ENCODE data around the gene FRMPD2.
"Not testable (repeated sequence)": the region's sequence is repeated elsewhere in the genome, so short reads cannot be mapped to it uniquely, and the experiment has no call there.

The FRMPD2 gene

GRCh38 chr10:48287417-48288391, 13.2 kb upstream of the FRMPD2 start:
- DNase-seq, result peak; percentile 86

GRCh38 chr10:48286356-48286755, 11.9 kb upstream of the FRMPD2 start:
- DNase-seq, result no peak

GRCh38 chr10:48285710-48286109, 11.2 kb upstream of the FRMPD2 start:
- peak; percentile 32 for DNase-seq

- DNase-seq, result no peak
These were observed 10.3 kb upstream of the FRMPD2 start for GRCh38 chr10:48284811-48285210.

- no peak for DNase-seq
These were observed 9.6 kb upstream of the FRMPD2 start for GRCh38 chr10:48284002-48284546.

GRCh38 chr10:48282829-48283228, 8.3 kb upstream of the FRMPD2 start:
- DNase-seq, result no peak

- not testable (repeated sequence) for DNase-seq
These were observed 7.2 kb upstream of the FRMPD2 start for GRCh38 chr10:48281697-48282096.

- DNase-seq, result no peak
These were observed 4.7 kb upstream of the FRMPD2 start for GRCh38 chr10:48279081-48279751.

GRCh38 chr10:48277093-48277492, 2.6 kb upstream of the FRMPD2 start:
- DNase-seq, result no peak

- DNase-seq, result no peak
These were observed 755 bp downstream of the FRMPD2 start for GRCh38 chr10:48273741-48274140.

GRCh38 chr10:48272682-48273081, 1.8 kb downstream of the FRMPD2 start:
- no peak for DNase-seq

GRCh38 chr10:48271047-48271730, 3.3 kb downstream of the FRMPD2 start:
- DNase-seq, result no peak

GRCh38 chr10:48266528-48266927, 8.0 kb downstream of the FRMPD2 start:
- no peak for DNase-seq

GRCh38 chr10:48258105-48258504, 16.4 kb downstream of the FRMPD2 start:
- no peak for DNase-seq

GRCh38 chr10:48257407-48257961, 17.0 kb downstream of the FRMPD2 start:
- no peak for DNase-seq

GRCh38 chr10:48255722-48256121, 18.8 kb downstream of the FRMPD2 start:
- no peak for DNase-seq

- DNase-seq, result peak; percentile 81
These were observed 19.6 kb downstream of the FRMPD2 start for GRCh38 chr10:48254750-48255512.

GRCh38 chr10:48253970-48254657, 20.4 kb downstream of the FRMPD2 start:
- DNase-seq, result no peak

- DNase-seq, result no peak
These were observed 22.2 kb downstream of the FRMPD2 start for GRCh38 chr10:48252354-48252650.

- DNase-seq, result no peak
These were observed 22.8 kb downstream of the FRMPD2 start for GRCh38 chr10:48251525-48252353.

GRCh38 chr10:48251152-48251524, 23.4 kb downstream of the FRMPD2 start:
- DNase-seq, result no peak
